GM21737 (cell line): ENCODE data around the gene FAM156A.
"Not testable (repeated sequence)": the region's sequence is repeated elsewhere in the genome, so short reads cannot be mapped to it uniquely, and the experiment has no call there.

ENCODE experiments used
- ATAC-seq: cut with Tn5 transposase; IDR thresholded peaks from one replicate; pipeline ENCODE4 v1.9.1; 2021; ENCODE audit warnings: mild to moderate bottlenecking, moderate library complexity; ENCODE audit not compliant: unreplicated experiment

The FAM156A gene

GRCh38 chrX:52958113-52958959, at the start of gene FAM156A:
Gene FAM156A, minus strand, starts transcription at chrX:52958518. Its CDS starts 9,930 bp downstream, at chrX:52948588.
- ATAC-seq: peak; percentile 81

- no peak for ATAC-seq
Measured at GRCh38 chrX:53005327-53005726, 47.0 kb upstream of the FAM156A start.

- no peak for ATAC-seq
Measured at GRCh38 chrX:53004811-53005210, 46.5 kb upstream of the FAM156A start.

- no peak for ATAC-seq
Measured at GRCh38 chrX:53004038-53004437, 45.7 kb upstream of the FAM156A start.

GRCh38 chrX:53003111-53003510, 44.8 kb upstream of the FAM156A start:
- ATAC-seq: no peak

GRCh38 chrX:53001958-53002357, 43.6 kb upstream of the FAM156A start:
- ATAC-seq: no peak

- no peak for ATAC-seq
Measured at GRCh38 chrX:53000447-53001135, 42.3 kb upstream of the FAM156A start.

GRCh38 chrX:52995987-52996331, 37.6 kb upstream of the FAM156A start:
- ATAC-seq: no peak

- ATAC-seq: peak; percentile 96
Measured at GRCh38 chrX:52995135-52995986, 37.0 kb upstream of the FAM156A start.

GRCh38 chrX:52990848-52991247, 32.5 kb upstream of the FAM156A start:
- ATAC-seq: no peak

- peak; percentile 68 for ATAC-seq
Measured at GRCh38 chrX:52990011-52990631, 31.8 kb upstream of the FAM156A start.

GRCh38 chrX:52988985-52989917, 30.9 kb upstream of the FAM156A start:
- ATAC-seq: no peak

- no peak for ATAC-seq
Measured at GRCh38 chrX:52983321-52984000, 25.1 kb upstream of the FAM156A start.

- ATAC-seq: no peak
Measured at GRCh38 chrX:52979993-52980392, 21.7 kb upstream of the FAM156A start.

- ATAC-seq: no peak
Measured at GRCh38 chrX:52979568-52979967, 21.2 kb upstream of the FAM156A start.

- no peak for ATAC-seq
Measured at GRCh38 chrX:52977953-52978352, 19.6 kb upstream of the FAM156A start.

GRCh38 chrX:52975576-52975975, 17.3 kb upstream of the FAM156A start:
- ATAC-seq: not testable (repeated sequence)

GRCh38 chrX:52974336-52974992, 16.1 kb upstream of the FAM156A start:
- not testable (repeated sequence) for ATAC-seq

GRCh38 chrX:52967922-52968321, 9.6 kb upstream of the FAM156A start:
- ATAC-seq: not testable (repeated sequence)
